ENCODE measurements around the gene CDH12.
"Not testable (repeated sequence)": the region's sequence is repeated elsewhere in the genome, so short reads cannot be mapped to it uniquely, and the experiment has no call there.

DNA sequence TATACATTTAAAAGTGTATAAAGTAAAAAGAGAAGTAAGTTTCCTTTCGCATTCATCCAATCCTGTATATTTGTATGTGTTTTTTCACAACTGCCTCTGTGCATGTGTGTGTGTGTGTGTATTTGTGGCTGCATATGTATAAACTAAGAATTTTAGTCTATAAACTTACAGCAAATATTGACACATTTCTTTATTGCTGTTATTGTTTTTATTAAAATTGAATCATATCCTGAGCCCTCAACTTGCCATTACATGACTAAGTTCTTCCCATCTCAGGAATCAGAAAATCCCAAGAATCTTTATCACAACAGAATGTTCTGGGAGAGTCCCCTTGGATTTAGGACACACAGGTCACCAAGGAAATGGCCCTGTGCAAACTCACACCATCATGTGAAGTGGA, 712.7 kb downstream of the CDH12 start:
- TF ChIP-seq, protein P1, sequence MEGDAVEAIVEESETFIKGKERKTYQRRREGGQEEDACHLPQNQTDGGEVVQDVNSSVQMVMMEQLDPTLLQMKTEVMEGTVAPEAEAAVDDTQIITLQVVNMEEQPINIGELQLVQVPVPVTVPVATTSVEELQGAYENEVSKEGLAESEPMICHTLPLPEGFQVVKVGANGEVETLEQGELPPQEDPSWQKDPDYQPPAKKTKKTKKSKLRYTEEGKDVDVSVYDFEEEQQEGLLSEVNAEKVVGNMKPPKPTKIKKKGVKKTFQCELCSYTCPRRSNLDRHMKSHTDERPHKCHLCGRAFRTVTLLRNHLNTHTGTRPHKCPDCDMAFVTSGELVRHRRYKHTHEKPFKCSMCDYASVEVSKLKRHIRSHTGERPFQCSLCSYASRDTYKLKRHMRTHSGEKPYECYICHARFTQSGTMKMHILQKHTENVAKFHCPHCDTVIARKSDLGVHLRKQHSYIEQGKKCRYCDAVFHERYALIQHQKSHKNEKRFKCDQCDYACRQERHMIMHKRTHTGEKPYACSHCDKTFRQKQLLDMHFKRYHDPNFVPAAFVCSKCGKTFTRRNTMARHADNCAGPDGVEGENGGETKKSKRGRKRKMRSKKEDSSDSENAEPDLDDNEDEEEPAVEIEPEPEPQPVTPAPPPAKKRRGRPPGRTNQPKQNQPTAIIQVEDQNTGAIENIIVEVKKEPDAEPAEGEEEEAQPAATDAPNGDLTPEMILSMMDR (IDR thresholded peaks at IDR 0.05): not testable (repeated sequence)
- not testable (repeated sequence) for TF ChIP-seq POLR2A (IDR thresholded peaks at IDR 0.05; ENCODE audit: low read depth); EP300 (IDR thresholded peaks at IDR 0.05); POLR2AphosphoS5 (IDR thresholded peaks at IDR 0.05)
